ENCODE results near the gene ASB11.
"Not testable (repeated sequence)": the region's sequence is repeated elsewhere in the genome, so short reads cannot be mapped to it uniquely, and the experiment has no call there.

Gene ASB11, protein sequence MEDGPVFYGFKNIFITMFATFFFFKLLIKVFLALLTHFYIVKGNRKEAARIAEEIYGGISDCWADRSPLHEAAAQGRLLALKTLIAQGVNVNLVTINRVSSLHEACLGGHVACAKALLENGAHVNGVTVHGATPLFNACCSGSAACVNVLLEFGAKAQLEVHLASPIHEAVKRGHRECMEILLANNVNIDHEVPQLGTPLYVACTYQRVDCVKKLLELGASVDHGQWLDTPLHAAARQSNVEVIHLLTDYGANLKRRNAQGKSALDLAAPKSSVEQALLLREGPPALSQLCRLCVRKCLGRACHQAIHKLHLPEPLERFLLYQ

DNA sequence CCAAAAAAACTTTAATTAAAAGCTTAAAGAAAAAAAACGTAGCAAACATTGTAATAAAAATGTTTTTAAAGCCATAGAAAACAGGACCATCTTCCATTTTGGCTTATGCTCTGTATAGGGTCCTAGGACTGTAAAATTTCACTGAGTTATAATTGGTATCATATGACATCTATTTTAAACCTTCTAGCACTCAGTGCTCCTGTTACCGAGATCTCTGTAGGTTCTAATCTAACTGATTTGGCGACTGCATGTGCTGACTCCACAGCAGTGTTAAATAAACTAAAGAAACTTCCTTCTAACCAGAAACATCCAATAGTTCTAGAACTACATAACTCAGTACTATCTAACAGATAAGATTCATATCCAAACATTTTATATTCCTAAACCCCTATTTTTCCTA, at the start of gene ASB11:
TSS of gene ASB11 (minus strand) at position 132 of the 400 bp plus-strand sequence. CDS start at position 97, 35 bp downstream.
- no peak for DNase-seq

DNA sequence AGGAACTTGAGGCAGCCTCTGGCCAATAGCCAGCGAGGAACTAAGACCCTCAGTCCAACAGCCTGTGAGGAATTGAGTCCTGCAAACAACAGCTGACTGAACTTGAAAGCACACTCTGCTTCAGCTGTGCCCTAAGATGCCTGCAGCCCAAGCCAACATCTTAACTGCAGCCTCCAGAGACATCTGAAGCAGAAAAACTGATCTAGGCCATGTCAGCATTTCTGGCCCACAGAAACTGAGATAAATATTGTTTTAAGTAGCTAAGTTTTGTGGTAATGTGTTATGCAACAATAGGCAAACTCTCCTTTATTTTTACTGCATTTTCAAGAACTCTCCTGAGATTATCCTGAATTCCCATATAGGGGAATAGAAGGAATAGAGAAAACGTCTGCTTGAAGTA, 44.3 kb upstream of the ASB11 start:
- no peak for DNase-seq

DNA sequence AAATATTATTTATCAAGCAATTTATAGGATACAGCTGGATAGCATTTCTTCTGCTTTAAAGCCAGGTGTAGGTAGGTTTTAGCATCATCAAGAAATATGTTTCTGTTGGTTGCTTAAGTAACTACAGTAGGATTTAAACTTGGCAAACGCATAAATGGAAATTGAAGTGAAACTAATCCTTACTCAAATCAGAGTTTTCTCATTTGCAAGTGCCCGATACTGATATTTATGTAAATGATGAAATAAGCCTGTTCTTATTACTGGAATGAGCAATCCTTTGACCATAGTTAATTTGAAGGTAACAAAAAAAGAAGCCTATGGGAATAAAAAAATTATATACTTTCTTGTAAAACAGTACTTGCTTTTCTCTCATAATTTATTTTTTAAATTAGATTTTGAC, 43.1 kb upstream of the ASB11 start:
- DNase-seq: no peak

DNA sequence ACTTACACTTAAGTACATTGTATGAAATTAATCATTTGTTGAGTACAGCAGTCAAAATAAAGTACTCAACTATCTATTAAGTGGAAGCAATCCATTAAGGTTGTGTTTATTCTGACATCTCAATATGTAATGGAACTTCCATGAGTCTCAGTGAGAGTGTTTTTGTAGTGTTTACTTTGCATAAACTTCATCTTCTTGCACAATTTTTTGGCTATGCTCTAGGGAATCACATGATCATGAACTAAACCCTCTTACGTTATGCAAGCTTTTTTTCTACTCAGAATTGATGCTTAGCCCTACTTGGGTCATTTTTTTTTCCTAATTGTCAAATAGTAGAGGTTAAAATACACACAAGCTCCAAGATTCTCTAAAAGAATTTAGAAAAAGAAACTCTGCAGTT, 41.0 kb upstream of the ASB11 start:
- peak; percentile 2 for DNase-seq

DNA sequence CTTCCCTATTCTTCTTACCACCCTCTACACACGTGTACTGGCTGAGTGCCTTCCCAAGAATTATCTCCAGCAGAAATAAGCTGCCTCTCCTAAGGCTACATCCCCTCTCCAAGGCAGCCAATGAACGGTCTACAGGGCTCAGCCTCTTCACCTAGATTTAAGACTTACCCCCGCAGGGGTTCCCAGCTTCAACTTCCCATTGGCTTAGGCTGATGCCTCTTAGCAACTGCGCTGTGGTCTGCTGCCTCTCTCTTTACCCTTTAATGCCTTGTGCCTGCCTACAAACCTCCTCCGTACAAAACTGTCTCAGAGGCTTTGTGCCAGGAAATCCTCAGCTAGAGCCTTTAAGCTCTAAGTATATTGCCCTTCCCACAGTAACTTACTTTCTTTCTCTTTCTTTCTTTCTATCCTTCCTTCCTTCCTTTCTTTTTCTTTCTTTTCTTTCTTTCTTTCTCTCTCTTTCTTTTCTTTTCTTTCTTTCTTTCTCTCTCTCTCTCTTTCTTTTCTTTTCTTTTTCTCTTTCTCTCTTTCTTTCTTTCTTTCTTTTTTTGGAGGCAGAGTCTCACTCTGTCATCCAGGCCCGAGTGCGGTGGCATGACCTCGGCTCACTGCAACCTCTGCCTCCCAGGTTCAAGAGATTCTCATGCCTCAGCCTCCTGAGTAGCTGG, 35.0 kb upstream of the ASB11 start:
- peak; percentile 4 for DNase-seq

DNA sequence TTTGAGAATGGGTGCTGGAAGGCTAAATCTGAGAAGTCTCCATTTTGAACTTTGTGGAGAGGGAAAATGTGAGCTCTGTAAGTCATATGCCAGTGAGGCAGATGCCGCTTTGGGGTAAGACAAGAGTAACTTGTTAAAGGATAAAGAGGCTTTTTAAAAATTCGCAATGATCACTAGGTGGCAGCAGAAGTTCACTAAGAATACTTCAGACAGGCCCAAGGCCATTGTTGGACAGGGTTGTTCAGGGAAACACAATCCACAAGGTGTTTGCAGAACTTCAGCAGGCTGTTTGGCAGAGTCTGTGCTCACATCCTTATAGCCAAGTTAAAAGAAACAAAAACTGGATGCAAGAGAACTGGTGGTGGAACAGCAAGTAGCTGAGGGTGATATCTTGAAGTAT, 33.6 kb upstream of the ASB11 start:
- peak; percentile 83 for DNase-seq

DNA sequence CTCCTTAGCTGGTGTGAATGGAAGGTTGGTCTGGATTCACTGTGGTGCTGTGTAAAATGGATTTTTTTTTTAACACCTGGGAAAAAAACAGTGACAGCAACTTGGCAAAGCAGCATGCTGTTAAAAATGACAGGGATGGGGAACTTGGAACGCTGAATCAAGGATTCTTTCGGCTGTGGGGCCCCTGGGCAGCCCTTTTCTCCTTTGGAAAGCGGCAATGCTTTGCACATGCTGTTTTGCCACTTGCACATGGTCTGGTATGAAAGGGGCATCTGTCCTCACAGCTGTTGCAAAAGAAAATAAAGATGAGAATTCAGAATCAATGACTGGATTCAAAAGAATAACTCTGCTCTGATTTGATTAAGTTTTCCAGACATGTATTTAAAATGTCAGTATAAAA, 30.5 kb upstream of the ASB11 start:
- DNase-seq: no peak

DNA sequence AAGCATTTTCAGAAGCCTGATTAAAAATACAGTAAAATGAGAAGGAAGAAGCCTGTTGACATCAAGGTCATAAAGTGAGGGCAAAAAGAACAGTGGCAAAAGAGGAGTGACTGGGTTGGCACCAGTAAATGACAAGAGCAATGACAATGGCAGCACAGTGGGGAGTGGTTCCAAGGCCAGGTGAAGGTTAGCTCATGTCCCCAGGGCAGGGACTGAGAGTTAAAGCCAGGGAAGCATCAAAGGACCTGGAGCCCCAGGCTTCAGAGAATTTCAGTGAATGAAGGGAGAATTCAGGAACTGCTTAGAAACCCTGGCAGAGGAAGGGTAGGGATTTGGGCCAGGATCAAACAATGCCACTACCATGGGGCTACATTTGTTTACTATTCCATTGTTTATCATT, 28.7 kb upstream of the ASB11 start:
- no peak for DNase-seq

DNA sequence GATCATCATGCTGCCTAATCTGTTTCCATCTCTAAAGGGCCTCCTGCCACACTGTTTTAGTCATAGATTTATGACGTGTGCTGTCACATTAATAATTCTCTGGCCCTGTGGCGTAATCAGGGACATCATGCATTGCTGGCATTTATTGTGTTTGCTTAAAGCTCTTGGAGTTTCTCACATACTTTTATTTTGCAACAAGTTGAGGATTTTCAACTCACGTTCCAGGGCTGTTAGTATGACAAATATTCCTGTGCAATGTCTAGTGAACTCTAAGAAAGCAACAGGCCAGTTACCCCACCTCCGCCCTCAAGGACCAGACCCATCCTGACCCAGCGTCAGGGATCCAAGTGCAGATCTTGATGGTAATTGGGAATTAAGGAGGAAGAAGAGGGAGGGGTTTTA, 27.6 kb upstream of the ASB11 start:
- no peak for DNase-seq

DNA sequence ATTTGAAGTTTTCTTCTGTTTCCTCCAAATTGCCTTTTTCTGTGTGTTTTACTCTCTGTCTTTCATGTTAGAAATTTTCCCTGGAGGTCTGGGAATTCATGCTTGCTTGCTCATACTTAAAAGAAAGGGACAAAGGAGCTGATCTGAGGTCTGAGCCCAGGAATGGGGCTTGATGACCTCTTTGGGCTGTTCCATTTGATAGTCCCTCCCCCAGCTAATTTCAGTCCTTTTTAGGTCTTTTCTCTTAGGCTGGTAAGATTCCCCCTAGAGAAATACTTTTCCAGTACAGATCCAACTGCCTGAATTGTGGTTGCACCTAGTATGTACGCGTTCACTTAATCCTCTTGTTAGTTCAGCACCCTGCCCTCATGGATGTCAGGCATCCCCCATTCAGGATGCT, 25.4 kb upstream of the ASB11 start:
- DNase-seq: no peak

DNA sequence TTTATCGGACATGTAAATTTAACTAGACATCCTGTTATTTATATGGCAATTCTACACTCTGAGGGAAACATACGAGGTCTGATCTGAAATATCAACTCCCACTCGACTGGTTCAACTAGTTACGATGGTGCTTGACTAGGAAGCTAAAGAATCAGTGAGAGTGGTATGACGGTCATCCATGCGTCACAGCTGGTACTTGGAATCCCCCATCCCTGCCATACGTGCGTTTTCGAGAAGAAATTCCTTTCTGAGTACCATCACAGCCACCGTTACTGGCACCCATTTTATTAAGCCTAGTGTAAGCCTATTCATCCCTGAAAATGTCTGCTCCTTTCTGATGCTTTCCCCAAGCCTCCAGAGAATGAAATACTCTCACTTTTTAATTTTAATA, 20.6 kb upstream of the ASB11 start:
- DNase-seq: peak; percentile 19

DNA sequence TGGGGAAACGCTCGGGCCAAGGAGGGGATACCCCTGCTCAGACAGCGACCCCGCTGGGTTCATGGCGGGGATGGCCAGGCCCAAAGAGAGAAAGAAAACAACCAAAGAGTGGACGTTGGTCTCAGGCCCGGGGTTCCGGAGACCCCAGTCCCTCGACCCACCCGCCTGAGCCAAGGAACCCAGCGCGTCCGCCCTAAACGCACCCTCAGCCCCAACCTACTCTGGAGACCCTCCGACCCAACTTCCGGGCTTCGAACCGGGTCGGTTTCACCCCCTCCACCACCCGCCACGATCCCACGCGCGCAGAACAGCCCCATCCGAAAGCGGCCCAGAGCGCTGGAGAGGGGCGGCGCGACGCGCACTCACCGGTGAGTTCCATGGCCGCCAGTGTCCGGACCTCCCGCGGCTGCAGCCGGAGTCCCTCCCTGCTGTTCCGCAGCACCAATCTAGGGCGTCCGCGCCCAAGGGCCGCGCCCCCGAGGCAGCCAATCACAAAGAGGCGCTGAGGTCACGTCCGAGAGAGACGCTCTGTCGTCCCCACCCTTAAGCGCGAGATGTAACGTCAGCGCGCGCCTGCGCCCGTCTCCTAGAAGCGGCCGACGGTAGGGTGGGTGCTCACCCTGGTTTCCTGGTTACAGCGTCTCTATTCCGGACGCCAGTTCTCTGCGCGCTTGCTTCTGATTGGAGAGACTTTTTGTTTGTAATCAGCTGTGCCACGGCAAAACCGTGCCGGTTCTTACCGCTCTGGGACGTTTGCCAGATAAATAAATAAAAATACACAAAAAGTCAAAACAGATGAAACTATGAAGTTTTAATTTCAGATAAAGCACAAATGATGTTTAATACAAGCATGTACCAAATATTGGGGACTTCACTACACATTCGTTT, 19.9 kb upstream of the ASB11 start, which contains the start of gene PIGA:
TSS of gene PIGA (minus strand) at position 389 of the 888 bp plus-strand sequence. CDS start 3,593 bp downstream, outside the sequence.
- peak; percentile 95 for DNase-seq

DNA sequence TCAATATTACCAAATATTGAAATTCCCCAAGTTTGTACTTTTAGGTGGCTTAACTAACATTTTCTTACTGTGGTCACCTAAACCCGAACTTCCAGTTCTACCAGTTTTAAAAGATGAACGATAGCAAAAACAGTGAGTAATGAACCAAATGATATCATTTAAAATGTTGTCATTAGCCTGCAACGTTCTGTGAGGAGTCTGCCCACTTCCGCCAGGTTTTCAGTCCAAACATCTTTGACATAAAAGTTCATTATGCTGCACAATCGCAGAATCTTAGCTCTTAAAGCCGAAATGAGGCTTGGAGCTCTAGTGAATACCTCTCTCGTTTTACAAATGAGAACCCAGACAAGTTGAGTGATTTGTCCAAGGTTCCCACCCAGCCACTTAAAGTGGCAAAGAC, 19.1 kb upstream of the ASB11 start:
- DNase-seq: peak; percentile 14

DNA sequence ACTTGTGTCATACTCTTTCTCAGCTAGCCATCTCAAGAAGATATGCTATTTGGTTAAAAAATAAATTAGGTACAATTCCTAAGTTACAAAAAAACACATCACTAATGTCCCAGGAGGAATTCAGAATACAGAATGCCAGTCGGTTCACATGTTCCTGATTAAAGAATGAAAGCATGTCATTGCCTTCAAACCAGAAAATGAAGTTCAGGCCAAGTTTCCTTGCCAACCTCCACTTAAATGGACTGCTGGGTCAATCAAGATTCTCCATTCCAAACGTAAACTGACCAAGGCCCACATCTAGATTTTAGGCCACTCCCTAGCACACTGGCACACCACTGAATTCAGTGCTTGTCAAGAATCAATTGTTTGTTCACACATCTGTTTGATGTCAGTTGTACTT, 13.4 kb upstream of the ASB11 start:
- DNase-seq: no peak

DNA sequence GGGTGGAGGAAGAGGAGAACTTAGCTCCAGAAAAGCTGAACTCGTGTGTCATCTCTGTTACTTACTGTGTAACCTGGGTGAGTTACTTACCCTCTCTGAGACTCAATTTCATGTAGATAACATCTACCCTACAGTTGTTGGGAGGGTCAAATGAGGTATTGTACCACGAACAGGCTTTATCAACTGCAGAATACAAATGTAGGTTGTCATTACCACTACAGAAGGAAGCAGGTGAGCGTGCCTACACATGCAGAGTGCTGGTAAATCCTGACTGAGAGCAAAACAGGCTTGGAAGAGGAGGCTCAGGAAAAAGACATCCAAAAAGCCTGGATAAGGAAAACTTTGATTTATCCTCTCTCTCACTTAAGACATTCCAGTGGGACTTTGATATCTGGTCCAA, 12.7 kb upstream of the ASB11 start:
- DNase-seq: no peak

DNA sequence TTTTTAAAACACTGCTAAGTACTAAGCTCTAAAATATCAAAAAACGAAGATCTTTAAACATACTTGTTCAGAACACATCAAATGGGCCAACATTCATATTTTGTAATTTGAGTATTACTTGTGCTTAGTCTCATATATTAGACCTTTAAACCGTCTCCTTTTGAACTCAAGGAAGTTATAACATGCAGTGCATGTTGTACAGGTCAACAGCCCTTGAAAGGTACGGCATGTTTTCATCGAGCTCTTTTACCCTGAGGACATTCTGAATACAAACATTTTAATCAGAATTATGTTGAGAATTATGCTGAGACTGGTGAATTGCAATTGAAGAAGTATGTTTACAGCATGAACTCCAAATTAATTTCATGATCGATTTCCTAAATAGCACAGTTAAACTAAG, 7.0 kb upstream of the ASB11 start:
- DNase-seq: no peak

DNA sequence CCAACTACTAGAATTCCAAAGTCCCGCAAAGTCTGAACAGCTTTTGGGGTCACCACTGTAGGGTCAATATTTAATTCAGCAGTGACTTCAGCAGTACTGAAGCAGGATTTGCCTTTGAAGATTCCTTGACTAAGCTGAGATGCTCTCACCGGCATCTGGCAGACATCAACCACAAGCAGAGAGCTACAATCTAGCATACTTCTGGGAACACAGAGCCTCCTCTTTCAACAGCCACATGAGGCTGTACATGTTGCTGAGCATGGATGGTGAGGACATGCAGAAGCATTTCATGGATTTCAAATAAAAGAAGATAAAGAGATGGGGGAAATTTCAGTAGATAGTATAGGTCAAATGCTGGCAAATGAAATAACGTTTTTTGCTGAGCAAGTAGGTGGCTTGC, 6.6 kb upstream of the ASB11 start:
- DNase-seq: no peak

DNA sequence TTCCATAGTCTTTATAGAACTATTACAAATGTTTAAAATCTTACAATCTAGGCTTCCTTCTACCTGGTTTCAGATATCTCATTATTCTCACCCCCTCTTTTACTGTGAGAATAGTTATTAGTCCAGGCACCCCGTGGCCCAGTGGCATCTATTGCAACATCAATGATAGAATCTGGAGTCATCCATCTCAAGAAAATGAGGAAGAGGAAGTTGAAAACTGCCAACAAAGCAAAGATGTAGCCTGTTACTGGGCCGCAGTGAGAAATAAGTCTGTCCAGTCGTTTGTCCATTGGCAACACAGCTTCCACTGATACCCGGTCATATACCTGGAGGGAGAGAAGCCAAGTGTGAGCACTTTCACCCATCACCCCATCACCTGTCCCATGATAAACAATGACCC, 6.0 kb upstream of the ASB11 start:
- DNase-seq: peak; percentile 54

DNA sequence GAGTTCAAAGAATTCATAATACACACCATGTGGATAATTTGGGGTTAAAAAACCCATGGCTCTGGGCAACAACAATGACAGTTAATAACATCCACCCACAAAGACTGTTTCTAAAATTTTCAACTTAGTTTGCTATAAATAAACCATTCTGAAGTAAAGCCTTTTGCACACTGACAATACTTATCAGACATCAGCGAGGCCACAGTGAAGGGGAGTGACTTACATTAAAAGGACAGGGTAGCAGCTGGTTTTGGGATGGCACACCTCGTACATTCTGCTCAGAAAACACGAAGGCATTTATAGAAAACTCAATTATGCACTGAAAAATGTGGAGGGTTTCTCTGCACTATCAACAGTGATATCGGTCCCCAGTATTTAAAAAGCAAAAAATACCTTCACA, 4.9 kb upstream of the ASB11 start:
- DNase-seq: no peak

DNA sequence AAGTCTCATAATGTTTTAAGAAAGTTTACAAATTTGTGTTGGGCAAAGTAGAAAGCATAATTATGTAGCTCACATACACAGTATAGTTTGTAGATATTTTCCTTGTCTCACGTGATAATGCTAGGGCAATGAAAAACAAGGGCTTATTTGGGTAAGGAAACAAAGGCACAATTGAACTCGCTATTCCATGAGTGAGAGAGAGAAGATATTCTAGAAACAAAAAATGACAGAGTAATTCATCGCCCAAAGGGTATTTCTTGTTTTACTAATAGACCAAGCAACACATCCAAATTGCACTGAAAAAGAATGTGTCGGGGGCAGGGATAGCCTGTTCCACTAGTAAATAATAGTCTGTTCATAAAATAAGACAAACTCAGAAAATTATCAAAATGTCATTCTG, 3.6 kb upstream of the ASB11 start:
- DNase-seq: no peak

DNA sequence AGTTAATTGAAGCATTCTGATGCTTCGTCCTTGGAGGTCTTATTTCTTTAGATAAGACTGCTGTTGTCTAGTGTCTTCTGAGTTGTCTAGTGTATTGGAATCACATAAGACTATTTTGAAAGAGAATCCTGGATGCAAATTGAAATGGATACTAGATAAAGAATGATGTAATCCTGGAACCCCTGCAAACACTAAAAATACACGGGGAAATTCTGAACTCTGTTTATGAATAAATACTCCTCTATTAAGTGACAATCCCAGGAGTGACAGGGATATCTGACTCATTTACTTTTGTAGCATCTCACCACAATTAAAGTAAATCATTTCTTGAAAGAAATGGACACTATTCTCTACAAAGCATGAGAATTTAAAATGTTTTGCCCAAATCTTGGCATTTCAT, 968 bp downstream of the ASB11 start:
- DNase-seq: no peak

DNA sequence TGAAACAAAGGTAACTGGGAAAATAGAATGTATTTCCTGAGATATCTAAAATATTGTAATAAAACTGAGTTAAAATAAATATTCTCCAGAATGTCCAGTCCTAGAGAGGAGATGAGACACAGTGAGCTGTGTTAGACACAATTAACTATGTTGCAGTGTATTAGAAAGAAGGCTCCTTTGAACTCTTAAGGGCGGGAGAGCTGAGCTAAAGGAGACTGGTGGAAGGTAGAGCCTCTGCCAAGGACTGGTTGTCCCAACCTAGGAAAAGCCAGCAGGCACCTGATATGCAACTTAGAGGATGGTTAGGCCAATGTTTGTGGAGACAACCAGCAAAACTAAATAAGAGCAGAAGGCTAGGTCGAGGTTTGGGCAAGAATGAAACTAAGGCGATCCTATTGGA, 4.3 kb downstream of the ASB11 start:
- no peak for DNase-seq

DNA sequence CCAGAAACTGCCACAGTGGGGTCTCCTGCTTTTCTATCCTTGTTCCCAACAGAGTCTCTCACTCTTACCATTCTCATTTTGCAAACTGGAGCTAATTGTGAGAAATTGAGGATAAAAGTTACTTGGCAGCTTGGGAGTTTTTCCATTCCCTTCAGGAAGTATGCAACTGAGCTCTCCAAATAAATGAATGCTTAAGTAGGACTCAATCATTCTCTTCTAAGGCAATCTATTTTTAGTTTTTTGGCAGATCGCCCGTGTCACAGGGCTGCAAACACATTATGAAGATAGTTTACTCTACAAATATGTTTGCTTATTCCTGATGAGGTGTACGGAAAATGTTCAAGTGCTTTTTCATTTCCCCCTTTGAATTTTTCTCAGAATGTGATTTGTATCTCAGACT, 5.3 kb downstream of the ASB11 start:
- peak; percentile 26 for DNase-seq

DNA sequence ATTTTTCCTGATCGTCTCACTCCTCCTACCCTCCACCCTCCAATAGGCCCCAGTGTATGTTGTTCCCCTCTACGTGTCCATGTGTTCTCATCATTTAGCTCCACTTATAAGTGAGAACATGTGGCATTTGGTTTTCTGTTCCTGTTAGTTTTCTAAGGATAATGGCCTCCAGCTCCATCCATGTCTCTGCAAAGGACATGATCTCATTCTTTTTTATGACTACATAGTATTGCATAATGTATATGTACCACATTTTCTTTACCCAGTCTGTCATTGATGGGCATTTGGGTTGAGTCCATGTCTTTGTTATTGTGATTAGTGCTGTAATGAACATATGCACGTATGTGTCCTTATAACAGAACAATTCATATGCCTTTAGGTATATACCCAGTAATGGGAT, 9.5 kb downstream of the ASB11 start:
- not testable (repeated sequence) for DNase-seq

All from hematopoietic multipotent progenitor cell treated with erythropoietin and hydrocortisone succinate and interleukin-3 and kit ligand, for 6 days (in vitro differentiated cells).